A673 (cell line): Measurements from ENCODE around the gene REXO4. TPM values are rescaled to one million over a fixed set of nuclear protein-coding genes. Genes with fewer than 3 reads are reported as not detected.
A peak's percentile ranks its signal among the peaks of the same experiment; 100 is the strongest.

Source experiments
- BruUV-seq: library from RNA; stranded (reverse); fragments of 400-500 nt; replicated peaks from 2 replicates; lab custom pipeline; 2021; lab: Mats Ljungman, UMichigan
- CTCF ChIA-PET: fragments of 300-600 bp; sonication (Branson Sonifier 250); formaldehyde crosslinking; loops from one replicate; lab custom pipeline; 2022; ENCODE audit warnings: antibody characterized with exemption; lab: Charles Lee
- POLR2A ChIA-PET: fragments of 300-600 bp; sonication (Branson Sonifier 250); formaldehyde crosslinking; loops from one replicate; lab custom pipeline; 2022; ENCODE audit warnings: antibody characterized with exemption; ENCODE audit not compliant: low non-redundant PET; lab: Charles Lee
- DNase-seq: peaks from one replicate; pipeline ENCODE4 v3.0.0-alpha.2; 2015; ENCODE audit warnings: low spot score
- H3K27ac ChIP-seq: fragments of 200-600 bp; sonication (generic); 2 replicates; pipeline ENCODE4 v1.5.1; 2016; ENCODE audit warnings: mixed run types, low read depth, mild to moderate bottlenecking, mixed read lengths, antibody characterized with exemption, low read length; ENCODE audit not compliant: poor library complexity, severe bottlenecking
- H3K27me3 ChIP-seq: fragments of 200-600 bp; sonication (generic); replicated peaks from 2 replicates; pipeline ENCODE4 v1.6.1; 2017; ENCODE audit warnings: mixed run types, low read depth, mild to moderate bottlenecking, mixed read lengths, antibody characterized with exemption, low read length; ENCODE audit not compliant: insufficient read depth, poor library complexity
- H3K36me3 ChIP-seq: fragments of 200-600 bp; sonication (generic); 2 replicates; pipeline ENCODE4 v1.6.1; 2016; ENCODE audit warnings: mixed run types, mild to moderate bottlenecking, mixed read lengths, antibody characterized with exemption, low read length; ENCODE audit not compliant: insufficient read depth, poor library complexity, severe bottlenecking
- H3K4me1 ChIP-seq: fragments of 200-600 bp; sonication (generic); 2 replicates; pipeline ENCODE4 v1.6.1; 2017; ENCODE audit warnings: mixed run types, mild to moderate bottlenecking, mixed read lengths, antibody characterized with exemption, low read length; ENCODE audit not compliant: insufficient read depth, poor library complexity, severe bottlenecking
- H3K4me3 ChIP-seq: fragments of 200-600 bp; sonication (generic); 2 replicates; pipeline ENCODE4 v1.5.1; 2016; ENCODE audit warnings: low read depth, mixed run types, mild to moderate bottlenecking, mixed read lengths, low read length; ENCODE audit not compliant: poor library complexity, severe bottlenecking
- H3K9me3 ChIP-seq: fragments of 200-600 bp; sonication (generic); 2 replicates; pipeline ENCODE4 v1.6.1; 2016; ENCODE audit warnings: mixed run types, low read depth, mild to moderate bottlenecking, mixed read lengths, antibody characterized with exemption, low read length; ENCODE audit not compliant: poor library complexity, severe bottlenecking
- EZH2 ChIP-seq: fragments of 200-600 bp; sonication (generic); IDR thresholded peaks from 2 replicates; pipeline ENCODE4 v1.6.1; 2017; ENCODE audit warnings: borderline replicate concordance, low read depth, mild to moderate bottlenecking, mixed read lengths, antibody characterized with exemption, low read length; ENCODE audit not compliant: poor library complexity, severe bottlenecking
- intact Hi-C: fragments of 100-400 bp; cut with micrococcal nuclease; formaldehyde crosslinking; loops from one replicate; pipeline ENCODE4 v1.10.0; 2022; ENCODE audit not compliant: unreplicated experiment
- total RNA-seq: library from RNA; stranded (reverse); gene quantifications from 2 replicates; pipeline ENCODE4 v1.2.3, GENCODE V29; 2021
- TF ChIP-seq, protein P1 (sequence below): fragments of 300-800, 200-600 bp; sonication (generic); conservative IDR thresholded peaks from 2 replicates; pipeline ENCODE4 v1.5.1; 2017; ENCODE audit warnings: low read depth, mild to moderate bottlenecking, antibody characterized with exemption, low read length, moderate library complexity, mixed read lengths

REXO4 gene
- total RNA-seq, 1 experiment from 2014 or later, result 35.9 TPM

- H3K9me3 ChIP-seq, result no peaks in the 10 kb centered on the region
- POLR2A ChIA-PET, result no interaction called here
- H3K27ac ChIP-seq, result no peak overlapping the region
- intact Hi-C loops, result no loop called here
- no peaks in the 10 kb centered on the region for H3K36me3 ChIP-seq
- CTCF ChIA-PET, result no interaction called here
- peaks cover 7% of the 10 kb centered on the region for H3K4me1 ChIP-seq
- TF ChIP-seq EZH2, result no peak
- TF ChIP-seq, protein P1, sequence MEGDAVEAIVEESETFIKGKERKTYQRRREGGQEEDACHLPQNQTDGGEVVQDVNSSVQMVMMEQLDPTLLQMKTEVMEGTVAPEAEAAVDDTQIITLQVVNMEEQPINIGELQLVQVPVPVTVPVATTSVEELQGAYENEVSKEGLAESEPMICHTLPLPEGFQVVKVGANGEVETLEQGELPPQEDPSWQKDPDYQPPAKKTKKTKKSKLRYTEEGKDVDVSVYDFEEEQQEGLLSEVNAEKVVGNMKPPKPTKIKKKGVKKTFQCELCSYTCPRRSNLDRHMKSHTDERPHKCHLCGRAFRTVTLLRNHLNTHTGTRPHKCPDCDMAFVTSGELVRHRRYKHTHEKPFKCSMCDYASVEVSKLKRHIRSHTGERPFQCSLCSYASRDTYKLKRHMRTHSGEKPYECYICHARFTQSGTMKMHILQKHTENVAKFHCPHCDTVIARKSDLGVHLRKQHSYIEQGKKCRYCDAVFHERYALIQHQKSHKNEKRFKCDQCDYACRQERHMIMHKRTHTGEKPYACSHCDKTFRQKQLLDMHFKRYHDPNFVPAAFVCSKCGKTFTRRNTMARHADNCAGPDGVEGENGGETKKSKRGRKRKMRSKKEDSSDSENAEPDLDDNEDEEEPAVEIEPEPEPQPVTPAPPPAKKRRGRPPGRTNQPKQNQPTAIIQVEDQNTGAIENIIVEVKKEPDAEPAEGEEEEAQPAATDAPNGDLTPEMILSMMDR, result no peak
- BruUV-seq, result no TSS peak
- no peak overlapping the region for H3K4me3 ChIP-seq
- no peaks in the 10 kb centered on the region for H3K27me3 ChIP-seq
- DNase-seq, result no peak
Observed at GRCh38 chr9:133420392-133420827, 2.6 kb upstream of the REXO4 start.

GRCh38 chr9:133419005-133419404 lies 1.2 kb upstream of the REXO4 start:
- TF ChIP-seq, protein P1, result no peak
- Histone ChIP-seq H3K27me3 (no peaks in the 10 kb centered on the region), H3K36me3 (no peaks in the 10 kb centered on the region), H3K9me3 (no peaks in the 10 kb centered on the region), H3K4me3 (peak overlapping the region; percentile 98), H3K27ac (no peak overlapping the region), H3K4me1 (peaks cover 7% of the 10 kb centered on the region)
- POLR2A ChIA-PET, result interaction anchor here (0.6 kb wide), 2 partner anchors 40 to 156 kb away, joined by 6 to 7 read pairs; partner anchors contain the start of gene CACFD1
- CTCF ChIA-PET, result no interaction called here
- intact Hi-C loops, result no loop called here
- no peak for DNase-seq
- BruUV-seq, result no TSS peak

DNA sequence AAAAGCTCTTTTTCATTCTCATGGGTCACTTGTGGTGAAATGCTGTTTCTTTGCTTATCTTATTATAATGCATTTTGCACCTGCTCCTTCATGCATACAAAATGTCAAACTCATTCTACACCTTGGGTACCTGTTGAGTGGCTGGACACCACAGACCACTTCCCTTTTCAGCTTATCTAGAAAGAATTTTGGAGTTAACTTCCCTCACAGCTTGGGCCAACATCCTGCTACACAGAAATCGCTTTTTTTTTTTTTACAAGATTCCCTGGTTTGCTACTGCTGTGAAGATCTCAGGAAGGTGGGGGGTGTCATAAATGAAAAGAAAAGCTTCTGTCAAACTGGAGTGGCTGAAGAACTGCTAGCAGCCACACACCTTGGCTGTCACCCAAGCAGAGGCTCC lies 2.6 kb downstream of the REXO4 start:
- Histone ChIP-seq H3K4me3 (no peak overlapping the region), H3K27ac (no peak overlapping the region), H3K4me1 (peaks cover 7% of the 10 kb centered on the region), H3K27me3 (no peaks in the 10 kb centered on the region), H3K9me3 (no peaks in the 10 kb centered on the region), H3K36me3 (peaks cover 22% of the 10 kb centered on the region)
- ChIA-PET POLR2A (no interaction called here), CTCF (no interaction called here)
- DNase-seq, result no peak
- TF ChIP-seq, protein P1, result no peak
- TF ChIP-seq EZH2, result no peak
- intact Hi-C loops, result no loop called here
- BruUV-seq, result no TSS peak
